AG10803 (cell line): ENCODE measurements around the gene PSMA1.

Source experiments
- DNase-seq: peaks from one replicate; pipeline ENCODE4 v3.0.0; 2010; ENCODE audit warnings: low read depth
- H3K4me3 ChIP-seq: 2 replicates; pipeline ENCODE4 v1.5.1; 2011; ENCODE audit warnings: mild to moderate bottlenecking, low read length, control low read depth
- TF ChIP-seq, protein P1 (sequence below): conservative IDR thresholded peaks from 2 replicates; pipeline ENCODE4 v1.5.1; 2011; ENCODE audit warnings: mild to moderate bottlenecking, low read length, control low read depth, inconsistent platforms

The PSMA1 gene

DNA sequence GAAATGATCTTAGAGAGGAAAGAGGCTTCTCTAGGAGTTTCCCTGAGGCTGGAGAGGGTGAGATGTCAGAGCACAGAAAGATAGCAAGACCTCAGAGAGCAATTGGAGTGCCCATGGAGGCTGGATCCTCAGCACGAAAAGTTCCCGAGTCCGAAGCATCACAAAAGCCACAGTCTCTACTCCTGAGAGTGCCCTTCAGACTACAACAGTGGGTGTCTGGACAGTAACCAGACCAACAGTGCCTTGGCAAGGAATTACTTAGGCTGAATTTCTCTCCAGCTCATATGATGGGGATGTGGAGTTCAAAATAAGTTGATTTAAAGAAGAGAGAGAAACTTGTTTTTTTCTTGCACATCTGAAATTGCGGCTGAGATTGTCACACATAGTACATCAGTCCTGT is 31.9 kb upstream of the PSMA1 start:
- no peak for DNase-seq
- no peak overlapping the region for H3K4me3 ChIP-seq
- TF ChIP-seq, protein P1, sequence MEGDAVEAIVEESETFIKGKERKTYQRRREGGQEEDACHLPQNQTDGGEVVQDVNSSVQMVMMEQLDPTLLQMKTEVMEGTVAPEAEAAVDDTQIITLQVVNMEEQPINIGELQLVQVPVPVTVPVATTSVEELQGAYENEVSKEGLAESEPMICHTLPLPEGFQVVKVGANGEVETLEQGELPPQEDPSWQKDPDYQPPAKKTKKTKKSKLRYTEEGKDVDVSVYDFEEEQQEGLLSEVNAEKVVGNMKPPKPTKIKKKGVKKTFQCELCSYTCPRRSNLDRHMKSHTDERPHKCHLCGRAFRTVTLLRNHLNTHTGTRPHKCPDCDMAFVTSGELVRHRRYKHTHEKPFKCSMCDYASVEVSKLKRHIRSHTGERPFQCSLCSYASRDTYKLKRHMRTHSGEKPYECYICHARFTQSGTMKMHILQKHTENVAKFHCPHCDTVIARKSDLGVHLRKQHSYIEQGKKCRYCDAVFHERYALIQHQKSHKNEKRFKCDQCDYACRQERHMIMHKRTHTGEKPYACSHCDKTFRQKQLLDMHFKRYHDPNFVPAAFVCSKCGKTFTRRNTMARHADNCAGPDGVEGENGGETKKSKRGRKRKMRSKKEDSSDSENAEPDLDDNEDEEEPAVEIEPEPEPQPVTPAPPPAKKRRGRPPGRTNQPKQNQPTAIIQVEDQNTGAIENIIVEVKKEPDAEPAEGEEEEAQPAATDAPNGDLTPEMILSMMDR = no peak

DNA sequence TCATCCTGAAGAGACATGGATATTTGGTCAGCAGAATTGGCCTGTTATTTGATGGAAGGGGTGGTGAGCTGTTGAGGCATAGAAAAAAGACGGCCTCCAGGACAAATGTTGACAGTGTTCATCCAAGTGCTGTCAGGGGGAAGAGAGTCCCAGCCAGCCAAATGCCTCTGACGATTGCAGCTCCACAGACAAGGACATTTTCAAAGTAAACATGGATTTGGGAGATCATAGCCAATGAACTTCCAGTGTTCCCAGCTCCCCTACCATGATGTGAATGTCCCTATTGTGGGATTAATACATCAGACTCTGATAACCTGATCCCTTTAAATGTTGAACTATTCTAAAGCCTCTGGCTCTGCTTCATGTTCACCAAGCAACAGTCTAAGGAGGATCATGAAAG is 31.2 kb upstream of the PSMA1 start:
- TF ChIP-seq, protein P1 = no peak
- DNase-seq = no peak
- no peak overlapping the region for H3K4me3 ChIP-seq

DNA sequence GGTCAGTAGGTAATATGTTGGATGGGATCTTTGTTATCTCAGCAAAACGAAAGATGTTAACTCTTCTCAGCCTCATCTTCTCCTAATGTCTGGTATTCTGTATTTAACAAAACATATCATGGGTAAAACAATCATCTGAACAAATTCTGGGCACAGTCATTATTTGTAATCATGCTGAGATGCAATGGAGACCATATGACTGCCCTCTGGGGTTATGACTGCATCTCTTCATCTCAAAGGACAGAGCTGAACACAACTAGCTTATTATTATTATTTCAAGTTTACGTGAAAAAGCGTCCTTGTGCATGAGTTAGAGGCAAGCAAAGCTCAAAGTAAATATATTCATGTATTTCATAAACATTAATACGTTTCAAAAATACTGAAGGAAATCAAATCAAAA is 29.7 kb upstream of the PSMA1 start:
- TF ChIP-seq, protein P1 = no peak
- no peak overlapping the region for H3K4me3 ChIP-seq
- DNase-seq = no peak

GRCh38 chr11:14547440-14547839 is 27.3 kb upstream of the PSMA1 start:
- no peak overlapping the region for H3K4me3 ChIP-seq
- no peak for DNase-seq
- TF ChIP-seq, protein P1 = no peak

- no peak overlapping the region for H3K4me3 ChIP-seq
- TF ChIP-seq, protein P1 = no peak
- DNase-seq = no peak
These were observed 26.5 kb upstream of the PSMA1 start for GRCh38 chr11:14546672-14547071.

DNA sequence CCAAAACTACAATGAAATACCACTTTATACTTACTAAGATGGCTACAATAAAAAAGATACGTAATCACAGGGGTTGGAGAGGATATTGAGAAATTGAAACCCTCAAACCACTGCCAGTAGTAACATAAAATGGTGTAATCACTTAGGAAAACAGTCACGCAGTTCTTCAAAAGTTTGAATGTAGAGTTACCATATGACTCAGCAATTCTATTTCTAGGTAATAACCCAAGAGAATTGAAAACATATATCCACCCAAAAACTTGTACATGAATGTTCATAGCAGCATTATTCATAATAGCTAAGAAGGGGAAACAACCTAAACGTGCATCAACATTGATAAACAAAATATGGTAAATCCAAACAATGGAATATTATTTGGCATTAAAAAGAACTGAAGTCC is 24.4 kb upstream of the PSMA1 start:
- DNase-seq = peak; percentile 29
- TF ChIP-seq, protein P1 = no peak
- H3K4me3 ChIP-seq = no peak overlapping the region

DNA sequence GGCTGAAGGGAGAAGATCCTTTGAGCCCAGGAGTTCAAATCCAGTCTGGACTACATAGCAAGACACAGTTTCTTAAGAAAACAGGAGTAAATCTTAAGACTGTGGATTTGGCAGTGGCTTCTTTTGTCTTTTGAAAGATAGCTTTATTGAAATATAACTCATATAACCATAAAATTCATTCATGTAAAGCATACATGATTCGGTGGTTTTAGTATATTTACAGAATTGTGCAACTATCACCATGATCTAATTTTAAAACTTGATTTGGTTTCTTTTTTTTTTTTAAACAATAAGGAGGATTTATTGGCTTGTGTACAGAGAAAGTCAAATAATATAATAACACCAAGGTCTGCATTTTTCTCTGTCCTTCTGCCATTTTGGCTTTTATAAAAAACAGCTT is 23.1 kb upstream of the PSMA1 start:
- H3K4me3 ChIP-seq = no peak overlapping the region
- TF ChIP-seq, protein P1 = no peak
- no peak for DNase-seq
